GM10248 (cell line): Measurements from ENCODE around the gene MSMP.

Experiments
- CTCF ChIA-PET: fragments of 300-600 bp; sonication (Branson Sonifier 250); formaldehyde crosslinking; extraction: SDS; loops from one replicate; lab custom pipeline; 2021; ENCODE audit warnings: antibody characterized with exemption; lab: Yijun Ruan, JAX
- POLR2A ChIA-PET: fragments of 350-650 bp; sonication (Branson Sonifier 250); formaldehyde crosslinking; extraction: SDS; loops from one replicate; lab custom pipeline; 2020; ENCODE audit warnings: antibody characterized with exemption; lab: Yijun Ruan, JAX
- DNase-seq: peaks from one replicate; pipeline ENCODE4 v3.0.0; 2012; ENCODE audit errors: extremely low spot score
- CTCF ChIP-seq: IDR thresholded peaks from 2 replicates; pipeline ENCODE4 v1.5.1; 2012; ENCODE audit warnings: mild to moderate bottlenecking, low read depth; ENCODE audit errors: extremely low read depth, missing control alignments, control extremely low read depth

The MSMP gene

GRCh38 chr9:35759795-35760194, 5.7 kb upstream of the MSMP start:
- TF ChIP-seq CTCF: no peak
- no peak for DNase-seq
- ChIA-PET CTCF (interaction anchor here (1.2 to 1.8 kb wide), 4 partner anchors 11 to 122 kb away, joined by 3 to 9 read pairs (median 3); no protein-coding TSS in a partner anchor), POLR2A (no interaction called here)

- TF ChIP-seq CTCF: no peak
- CTCF ChIA-PET: interaction anchor here (0.7 to 1.9 kb wide), 6 partner anchors 9 to 124 kb away, joined by 3 to 6 read pairs (median 3); partner anchors contain the start of genes CREB3 and TLN1
- no peak for DNase-seq
- POLR2A ChIA-PET: no interaction called here
These were observed 4.5 kb upstream of the MSMP start for GRCh38 chr9:35758475-35759050.

GRCh38 chr9:35757892-35758275, 3.8 kb upstream of the MSMP start:
- CTCF ChIA-PET: interaction anchor here (0.8 to 1.9 kb wide), 5 partner anchors 8 to 32 kb away, joined by 3 to 7 read pairs (median 4); partner anchors contain the start of genes CREB3 and TLN1
- no peak for TF ChIP-seq CTCF
- POLR2A ChIA-PET: no interaction called here
- DNase-seq: no peak

- ChIA-PET POLR2A (interaction anchor here (0.6 to 1.4 kb wide), 3 partner anchors 19 to 501 kb away, joined by 4 read pairs; partner anchors contain the start of gene GNE), CTCF (interaction anchor here (0.8 to 4.7 kb wide), 25 partner anchors 9 to 125 kb away, joined by 3 to 42 read pairs (median 6); partner anchors contain the start of genes CREB3, HINT2 and TLN1)
- TF ChIP-seq CTCF: no peak
- DNase-seq: peak; percentile 41
These were observed 3.3 kb upstream of the MSMP start for GRCh38 chr9:35757226-35757891.

- POLR2A ChIA-PET: interaction anchor here (0.6 to 1.4 kb wide), 3 partner anchors 20 to 502 kb away, joined by 4 read pairs; partner anchors contain the start of gene GNE
- DNase-seq: peak; percentile 78
- TF ChIP-seq CTCF: peak; percentile 84
- CTCF ChIA-PET: interaction anchor here (0.8 to 4.7 kb wide), 24 partner anchors 8 to 126 kb away, joined by 3 to 42 read pairs (median 6); partner anchors contain the start of genes CCDC107, CREB3, HINT2 and RMRP
These were observed 2.5 kb upstream of the MSMP start for GRCh38 chr9:35756275-35757225.
